Stimulated activated CD8-positive, alpha-beta memory T cell treated with anti-CD3 and anti-CD28 coated beads, Interleukin-12 subunit alpha, Interleukin-12 subunit beta, amount 100 ng/mL, for 1 hour (primary cell): ENCODE results near the gene ST6GAL1.

ENCODE experiments used
- DNase-seq: peaks from one replicate; pipeline ENCODE4 v3.0.0-alpha.2; 2020; ENCODE audit warnings: low read depth

ST6GAL1 gene

GRCh38 chr3:186915806-186916796 is 14.2 kb upstream of the ST6GAL1 start:
- no peak for DNase-seq

- DNase-seq: no peak
Measured at GRCh38 chr3:186917512-186918312, 12.6 kb upstream of the ST6GAL1 start.

- no peak for DNase-seq
Measured at GRCh38 chr3:186920301-186920700, 10.0 kb upstream of the ST6GAL1 start.

DNA sequence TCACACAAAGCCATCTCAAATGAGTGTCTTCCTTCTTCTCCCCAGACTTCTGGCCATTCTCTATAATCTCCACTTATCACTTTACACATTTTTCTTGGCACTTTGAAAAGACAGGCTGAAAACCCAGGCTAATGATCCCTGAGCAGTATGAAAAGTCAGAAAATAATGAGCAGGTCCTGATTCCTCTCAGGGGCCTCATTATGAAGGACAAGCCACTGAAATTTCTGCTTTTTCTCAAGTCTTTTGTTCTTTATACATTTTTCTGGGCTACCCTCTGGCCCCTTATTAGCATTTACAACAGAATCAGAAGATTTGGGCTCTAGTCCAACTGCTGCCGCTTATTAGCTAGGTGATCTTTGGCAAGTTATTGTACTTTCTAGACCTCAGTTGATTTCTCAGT is 9.5 kb upstream of the ST6GAL1 start:
- DNase-seq: no peak

DNA sequence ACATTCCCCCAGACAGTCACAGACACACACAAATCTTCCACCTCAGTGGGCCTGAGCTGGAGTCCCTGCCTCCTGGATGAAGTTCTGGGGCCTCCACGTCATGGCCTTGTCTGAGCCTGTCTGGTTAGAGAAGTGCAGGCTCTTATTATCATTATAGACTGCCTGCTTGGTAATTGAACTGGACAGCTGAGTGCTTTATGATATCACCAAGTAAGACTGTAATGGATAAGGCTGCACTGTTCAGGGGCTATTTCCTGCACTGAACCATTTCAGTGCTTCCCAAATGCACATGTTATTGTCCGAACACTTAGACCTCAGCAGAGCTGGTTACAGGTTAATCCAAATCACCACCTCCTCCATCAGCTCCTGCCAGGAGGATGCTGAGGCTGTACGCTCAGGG is 8.7 kb upstream of the ST6GAL1 start:
- DNase-seq: no peak

DNA sequence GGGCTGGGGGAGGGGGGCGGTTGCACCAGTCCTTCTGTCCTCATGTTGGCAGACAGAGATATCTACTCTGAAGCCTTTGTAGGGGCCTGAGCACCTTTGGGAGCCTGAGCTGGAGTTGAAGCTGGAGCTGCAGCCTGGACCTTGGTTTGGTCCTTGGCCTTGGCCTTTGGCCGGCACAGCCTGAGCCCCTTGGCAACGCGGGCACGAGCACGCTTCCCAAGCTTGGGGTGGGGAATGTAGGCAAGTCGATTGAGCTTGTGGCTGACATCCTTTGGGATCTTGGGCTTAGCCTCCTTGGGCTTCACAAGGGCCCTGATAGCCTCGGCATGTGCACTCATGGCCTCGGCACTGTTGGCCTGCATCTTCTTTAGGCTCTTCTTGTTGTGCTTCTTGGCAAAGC is 8.1 kb upstream of the ST6GAL1 start:
- DNase-seq: no peak

GRCh38 chr3:186922790-186923189 is 7.5 kb upstream of the ST6GAL1 start:
- DNase-seq: no peak

DNA sequence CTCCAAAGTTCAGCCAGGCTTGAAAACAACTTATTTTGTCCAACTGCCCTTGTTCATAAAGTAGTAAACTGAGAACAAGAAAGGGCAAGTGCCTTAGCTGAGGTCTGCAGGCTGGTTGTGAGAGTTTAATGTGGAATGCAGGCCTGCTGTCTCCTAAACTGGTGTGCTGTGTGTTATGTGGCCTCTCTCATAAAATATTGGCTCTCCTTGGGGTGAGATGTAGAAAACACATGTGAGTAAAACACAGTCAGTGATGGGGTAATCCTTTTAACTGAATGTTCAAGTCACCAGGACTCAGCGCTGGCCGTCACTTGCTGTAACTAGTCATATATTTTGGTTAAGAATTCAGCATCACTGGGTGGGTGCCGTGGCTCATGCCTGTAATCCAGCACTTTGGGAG is 7.1 kb upstream of the ST6GAL1 start:
- DNase-seq: no peak

DNA sequence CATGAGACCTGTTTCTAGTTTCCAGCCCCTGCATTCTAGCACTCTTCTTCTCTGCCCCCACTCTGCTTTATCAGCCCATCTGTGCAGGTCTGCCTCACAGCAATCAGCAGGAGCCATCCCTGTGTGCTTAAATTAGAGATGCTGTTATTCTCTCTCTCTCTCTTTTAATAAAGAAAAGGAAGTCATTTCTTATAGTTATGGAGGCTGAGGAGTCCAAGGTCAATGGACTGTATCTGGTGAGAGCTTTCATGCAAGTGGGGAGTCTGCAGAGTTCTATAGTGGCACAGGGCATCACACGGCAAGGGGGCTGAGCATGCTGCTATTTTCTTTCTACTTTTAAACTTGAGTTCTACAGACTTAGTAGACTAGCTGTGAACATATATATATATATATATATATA is 4.5 kb upstream of the ST6GAL1 start:
- DNase-seq: no peak

- DNase-seq: no peak
Measured at GRCh38 chr3:186929186-186929585, 1.1 kb upstream of the ST6GAL1 start.

DNA sequence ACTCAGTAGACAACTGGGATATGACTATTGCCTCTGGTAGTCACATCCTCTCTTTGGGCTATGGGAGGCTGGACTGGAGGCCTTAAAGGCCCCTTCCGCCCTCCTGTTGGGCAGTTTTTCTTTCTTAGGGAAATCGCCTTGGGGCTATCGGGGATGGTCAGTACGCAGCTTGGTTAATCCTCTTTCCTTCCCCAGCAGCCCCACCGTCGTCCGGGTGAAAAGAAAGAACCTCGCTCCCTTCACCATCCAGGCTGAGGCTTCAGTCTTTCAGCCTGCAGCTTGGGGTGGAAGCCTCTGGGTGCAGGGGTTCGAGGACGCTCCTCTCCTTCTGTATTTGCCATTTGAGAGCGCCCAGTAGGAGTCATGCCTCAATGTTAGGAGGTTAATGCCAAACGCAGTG is 641 bp upstream of the ST6GAL1 start:
- DNase-seq: no peak

GRCh38 chr3:186930641-186931531 is 560 bp downstream of the ST6GAL1 start:
- peak; percentile 36 for DNase-seq

DNA sequence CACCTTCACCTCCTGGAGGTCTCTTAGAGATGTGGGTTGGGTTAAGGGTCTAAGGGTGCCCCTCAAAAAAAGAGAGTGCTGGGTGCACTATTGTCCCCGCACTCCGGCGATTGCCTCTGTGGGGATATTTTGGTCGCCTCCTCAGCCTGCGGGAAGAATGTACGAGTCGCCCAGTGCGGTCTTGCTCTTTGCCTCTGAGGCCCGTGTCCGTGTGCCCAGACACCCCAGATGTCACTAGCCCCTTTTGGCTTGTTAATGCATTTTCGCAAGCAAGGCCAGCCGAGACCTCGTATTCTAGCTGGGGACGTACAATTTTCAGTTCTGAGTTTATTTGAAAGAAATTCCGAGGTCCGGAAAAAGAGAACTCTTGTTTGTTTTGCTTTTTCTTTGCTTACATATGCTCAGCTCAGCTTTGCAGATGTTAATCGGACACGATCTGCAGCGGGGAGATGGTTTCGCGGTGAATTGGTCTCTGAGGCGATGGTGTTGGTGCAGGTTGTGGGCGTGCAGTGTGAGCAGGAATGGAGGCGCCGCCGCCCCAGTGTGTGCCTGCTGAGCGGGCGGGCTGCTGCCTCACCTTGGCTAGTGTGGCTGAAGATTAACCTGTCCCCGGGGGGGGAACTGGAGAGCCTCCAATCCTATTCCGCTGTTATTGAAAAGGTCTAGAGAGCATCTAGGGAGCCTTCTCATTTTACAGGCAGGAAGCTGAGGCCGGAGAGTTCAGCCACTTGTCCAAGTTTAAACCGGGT is 1.4 kb downstream of the ST6GAL1 start:
- DNase-seq: peak; percentile 40

DNA sequence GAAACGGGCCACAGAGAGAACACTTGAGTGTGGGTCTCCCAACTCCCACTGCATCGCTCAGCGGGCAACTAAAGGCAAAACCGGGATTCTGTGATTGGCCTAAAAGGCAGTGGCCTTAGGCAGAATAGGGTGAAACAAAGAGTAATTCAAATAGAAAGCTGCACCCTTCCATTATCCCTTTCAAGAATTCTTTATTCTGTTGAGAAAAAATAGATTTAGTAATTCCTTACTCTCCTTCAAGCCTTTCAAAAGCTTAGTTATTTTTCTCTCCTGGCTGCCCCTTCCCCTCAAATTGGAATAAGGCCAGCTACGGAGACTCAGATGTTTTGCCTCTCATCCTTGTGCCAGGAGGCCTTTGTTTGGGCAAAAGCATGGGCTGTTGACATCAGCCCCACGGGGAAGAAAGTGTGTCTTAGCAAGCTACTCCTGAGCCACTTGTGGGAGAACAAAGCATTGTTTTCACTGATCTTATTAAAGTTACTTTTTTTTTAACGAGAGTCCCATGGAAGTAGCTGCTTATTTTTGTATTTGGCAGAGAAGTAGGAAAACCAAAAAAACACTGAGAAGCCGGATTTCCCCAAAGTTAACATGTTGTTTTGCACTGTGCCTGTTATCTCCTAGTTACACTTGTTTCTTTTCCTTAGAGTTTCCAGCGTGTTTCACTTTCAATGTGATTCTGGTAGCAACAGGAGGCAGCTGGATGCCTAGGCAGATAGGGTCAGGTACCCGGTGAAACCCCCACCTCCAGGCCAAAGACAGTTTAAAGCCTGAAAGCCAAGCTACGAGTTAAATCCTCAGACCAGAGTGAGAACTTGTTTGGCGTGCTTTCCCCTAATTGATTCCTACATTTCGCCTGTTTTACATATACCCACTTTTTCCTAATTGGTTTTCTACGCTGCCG is 2.2 kb downstream of the ST6GAL1 start:
- DNase-seq: no peak

DNA sequence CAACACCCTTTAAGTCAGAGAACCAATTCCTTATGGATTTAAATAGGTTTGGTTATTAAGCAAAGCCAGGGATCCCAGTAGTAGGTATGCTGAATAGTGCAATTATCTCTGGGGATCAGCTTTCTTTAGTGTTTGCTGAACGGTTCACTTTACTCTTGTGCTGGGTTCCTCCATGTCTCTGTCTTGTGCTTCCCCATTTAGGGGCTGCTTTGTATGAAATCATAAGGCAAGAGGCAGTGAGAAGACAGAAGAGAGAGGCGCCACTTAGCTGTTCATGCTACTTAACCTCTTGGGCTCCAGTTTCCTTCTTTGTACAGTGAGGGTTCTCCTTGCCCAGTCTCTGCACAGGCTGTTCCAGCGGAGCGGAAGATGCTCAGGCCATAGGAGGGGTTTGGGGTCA is 3.5 kb downstream of the ST6GAL1 start:
- DNase-seq: no peak

DNA sequence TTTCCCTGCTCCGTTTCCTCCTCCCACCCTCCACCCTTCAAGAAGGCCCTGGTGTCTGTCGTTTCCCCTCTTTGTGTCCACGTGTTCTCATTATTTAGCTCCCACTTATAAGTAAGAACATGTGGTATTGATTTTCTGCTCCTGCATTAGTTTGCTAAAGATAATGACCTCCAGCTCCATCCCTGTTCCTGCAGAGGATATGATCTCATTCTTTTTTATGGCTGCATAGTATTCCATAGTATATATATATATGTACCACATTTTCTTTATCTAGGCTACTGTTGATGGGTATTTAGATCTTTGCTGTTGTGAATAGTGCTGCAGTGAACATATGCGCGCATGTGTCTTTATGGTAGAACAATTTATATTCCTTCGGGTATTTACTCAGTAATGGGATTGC is 4.8 kb downstream of the ST6GAL1 start:
- DNase-seq: no peak

- DNase-seq: no peak
Measured at GRCh38 chr3:186937017-186937875, 6.9 kb downstream of the ST6GAL1 start.

DNA sequence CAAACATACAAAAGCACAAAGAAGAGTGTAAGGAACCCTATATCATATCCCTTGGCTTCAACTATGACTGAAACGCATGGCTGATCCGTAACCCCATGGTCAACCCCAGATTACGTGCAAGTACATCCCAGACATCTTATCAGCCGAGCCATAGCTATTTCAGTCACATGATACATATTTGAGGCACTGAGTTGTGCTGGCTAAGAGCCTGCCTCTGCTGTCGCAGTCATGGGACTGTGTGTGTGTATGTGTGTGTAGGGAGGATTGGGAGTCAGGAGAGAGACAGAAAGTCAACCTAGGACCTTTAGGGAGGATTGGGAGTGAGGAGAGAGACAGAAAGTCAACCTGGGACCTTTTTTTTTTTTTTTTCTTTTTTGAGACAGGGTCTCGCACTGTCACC is 8.4 kb downstream of the ST6GAL1 start:
- no peak for DNase-seq

DNA sequence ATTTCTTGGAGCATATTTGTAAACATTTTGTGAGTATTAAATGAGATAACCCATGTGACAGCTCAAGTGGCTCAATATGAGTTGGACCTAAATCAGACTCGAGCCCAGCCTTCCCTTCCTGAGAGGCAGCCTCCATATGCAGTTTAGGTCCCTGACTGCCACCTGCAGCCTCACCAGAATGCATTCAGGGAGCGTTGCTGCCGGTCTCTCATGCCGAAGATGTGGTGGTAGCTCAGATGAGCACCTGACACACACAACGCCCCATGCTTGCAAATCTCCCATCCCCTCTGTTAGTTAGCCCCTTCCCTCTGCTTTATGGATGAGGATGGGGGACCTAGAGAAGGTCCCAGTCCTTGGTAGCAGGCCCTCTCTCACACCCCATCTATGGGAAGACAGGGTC is 9.2 kb downstream of the ST6GAL1 start:
- no peak for DNase-seq
